ENCODE results near the gene MINDY4. TPM values are rescaled to one million over a fixed set of nuclear protein-coding genes. Genes with fewer than 3 reads are reported as not detected.

Gene MINDY4
- total and polyA plus RNA-seq, 2 of the 8 experiments (the other 6 are each of a cell fraction or from before 2014, with no cell fraction given), result 1.3 to 3.6 TPM

DNA sequence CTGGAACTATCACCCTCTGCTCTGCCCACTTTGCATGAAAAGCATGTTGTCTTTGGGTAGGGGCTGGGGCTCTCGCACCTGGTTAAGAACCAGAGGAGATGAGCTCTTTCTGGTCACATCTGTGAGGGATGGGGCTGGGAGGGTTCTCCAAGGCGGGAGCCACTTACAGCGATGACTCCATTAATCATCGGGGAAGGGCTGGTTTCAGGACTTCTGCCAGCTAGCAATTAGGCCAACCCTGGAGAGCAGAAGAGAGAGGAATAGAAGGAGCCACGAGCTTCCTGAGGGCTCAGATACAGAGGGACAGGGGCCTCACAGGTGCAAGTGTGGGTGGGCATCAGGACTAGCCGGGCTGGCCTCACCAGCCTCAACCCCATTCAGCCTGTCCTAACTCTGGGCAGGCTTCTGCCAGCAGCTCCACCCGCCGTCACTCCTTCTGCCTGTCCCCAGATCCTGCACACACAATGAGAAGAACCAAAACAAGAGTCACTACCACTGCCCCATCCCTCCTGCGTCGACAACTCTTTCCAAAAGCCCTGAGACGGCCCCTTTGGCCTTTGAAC is 148.9 kb downstream of the MINDY4 start:
- H3K4me1 ChIP-seq (replicated peaks in 1 of 4; ENCODE audit: control insufficient read depth in 3 of 4, insufficient read depth in 4 of 4, low read length in 3 of 4), result peaks cover 0 to 3% (median 0%) of the 10 kb centered on the region in 4 experiments; a peak in 1 of 7 replicates
- H2AFZ ChIP-seq (ENCODE audit: low read length), result no peak overlapping the region
- H4K5ac ChIP-seq (ENCODE audit: insufficient read length, low read depth, low read length), result no peak overlapping the region
- POLR2A ChIA-PET (ENCODE audit: partially characterized antibody), result interaction anchor here (0.6 kb wide), 1 partner anchor 18 kb away, joined by 3 read pairs; no protein-coding TSS in a partner anchor
- H3K27me3 ChIP-seq (replicated peaks in 1 of 4; ENCODE audit: control insufficient read depth in 3 of 4, extremely low read depth in 1 of 4, insufficient read depth in 3 of 4, low read length in 3 of 4), result no peaks in the 10 kb centered on the region; a peak in 1 of 7 replicates
- no peak overlapping the region for H2BK15ac ChIP-seq (ENCODE audit: low read length)
- H3K4me2 ChIP-seq (ENCODE audit: insufficient read depth in 1 of 2, low read depth in 2 of 2, low read length in 2 of 2), result no peak overlapping the region
- CTCF ChIA-PET (ENCODE audit: partially characterized antibody), result interaction anchor here (0.7 to 7.4 kb wide), 5 partner anchors 11 to 202 kb away, joined by 3 to 55 read pairs (median 10); no protein-coding TSS in a partner anchor
- H3K56ac ChIP-seq (replicated peaks; ENCODE audit: insufficient read length, low read depth, low read length), result no peak overlapping the region
- H3K4ac ChIP-seq (replicated peaks; ENCODE audit: insufficient read length, low read depth, low read length), result no peak overlapping the region
- no peak overlapping the region for H2AK5ac ChIP-seq (ENCODE audit: low read depth, low read length)
- H2BK12ac ChIP-seq (ENCODE audit: low read depth, low read length), result no peak overlapping the region
- no peak overlapping the region for H3K9ac ChIP-seq (replicated peaks in 1 of 4; ENCODE audit: extremely low read depth in 1 of 4, low read depth in 3 of 4, low read length in 3 of 4)
- 90% methylated on average over 10 of the region's 11 CpGs; no CpG with 5 or more reads in 1 of the 2 experiments for WGBS, 2 experiments (ENCODE audit: extremely low coverage in 1 of 2, insufficient coverage in 1 of 2, insufficient read length in 1 of 2, insufficient replicate concordance in 2 of 2, low coverage in 1 of 2, low lambda C conversion rate in 2 of 2, missing lambda C conversion rate in 1 of 2)
- H3K9me3 ChIP-seq (ENCODE audit: insufficient read depth in 2 of 2, low read depth in 1 of 2, low read length in 1 of 2), result no peaks in the 10 kb centered on the region
- H2BK120ac ChIP-seq (replicated peaks; ENCODE audit: low read depth, low read length), result no peak overlapping the region
- H4K91ac ChIP-seq (replicated peaks; ENCODE audit: insufficient read length, low read length), result no peak overlapping the region
- no peak overlapping the region for H3K23ac ChIP-seq (ENCODE audit: insufficient read length)
- FAIRE-seq, result no peak
- H3K4me3 ChIP-seq (ENCODE audit: extremely low read depth in 1 of 4, insufficient read depth in 2 of 4, low read depth in 3 of 4, low read length in 4 of 4), result no peak overlapping the region
- H2BK5ac ChIP-seq (ENCODE audit: low read depth, low read length), result no peak overlapping the region
- no peak overlapping the region for H4K8ac ChIP-seq (ENCODE audit: extremely low read depth, insufficient read depth, low read length)
- no peaks in the 10 kb centered on the region for H3K36me3 ChIP-seq (ENCODE audit: control insufficient read depth in 2 of 4, insufficient read depth in 4 of 4, low read length in 3 of 4)
- no peak overlapping the region for H2BK20ac ChIP-seq (ENCODE audit: low read length)
- no peak for DNase-seq (ENCODE audit: low read depth in 1 of 2, low spot score in 2 of 2)
- no peak overlapping the region for H3K18ac ChIP-seq (ENCODE audit: extremely low read depth, low read length)
- H3K79me2 ChIP-seq (ENCODE audit: control insufficient read depth in 1 of 2, insufficient read depth in 2 of 2, low read length in 2 of 2), result no peaks in the 10 kb centered on the region
- no peaks in the 10 kb centered on the region for H4K20me1 ChIP-seq (replicated peaks in 1 of 2; ENCODE audit: control insufficient read depth in 1 of 2, insufficient read depth in 2 of 2, low read length in 2 of 2)
- no peaks in the 10 kb centered on the region for H3K79me1 ChIP-seq (ENCODE audit: low read depth, low read length)
- H3K14ac ChIP-seq (ENCODE audit: insufficient read length), result no peak overlapping the region
- H3K23me2 ChIP-seq (ENCODE audit: low read depth, low read length), result no peaks in the 10 kb centered on the region
- TF ChIP-seq RNF2 (IDR thresholded peaks at IDR 0.05; ENCODE audit: borderline replicate concordance, low read depth, low read length, missing control alignments, poor library complexity, severe bottlenecking), result no peak
- TF ChIP-seq CHD1 (IDR thresholded peaks at IDR 0.05; ENCODE audit: low read depth, low read length), result no peak
- TF ChIP-seq JUN (IDR thresholded peaks at IDR 0.05; ENCODE audit: low read depth, low read length), result no peak
- no peak for TF ChIP-seq SP2 (IDR thresholded peaks at IDR 0.05; ENCODE audit: low read length)
- no peak for TF ChIP-seq CHD2 (IDR thresholded peaks at IDR 0.05; ENCODE audit: low read length)
- no peak overlapping the region for H3K27ac ChIP-seq (ENCODE audit: low read depth, low read length)

Data from H1 (cell line).